Neutrophil (primary cell): ENCODE data around the gene ANKMY1.

Experiments
- H3K27ac ChIP-seq: fragments of 200-600 bp; sonication (generic); 2 replicates; pipeline ENCODE4 v1.5.1; 2016; ENCODE audit warnings: mild to moderate bottlenecking, moderate library complexity
- H3K27me3 ChIP-seq: fragments of 200-600 bp; sonication (generic); 2 replicates; pipeline ENCODE4 v1.6.0; 2016; ENCODE audit warnings: mild to moderate bottlenecking
- H3K36me3 ChIP-seq: fragments of 200-600 bp; sonication (generic); 2 replicates; pipeline ENCODE4 v1.5.1; 2017
- H3K4me1 ChIP-seq, 2 experiments: fragments of 200-600 bp in 1 of 2; sonication (generic) in 1 of 2; 1 replicate in 1 of 2; 2 replicates in 1 of 2; pipeline versions ENCODE4 v1.5.1 to v1.6.1; 2013 to 2016; ENCODE audit warnings: low read depth in 1 of 2, low read length in 1 of 2, mild to moderate bottlenecking in 1 of 2, moderate library complexity in 1 of 2; ENCODE audit not compliant: control insufficient read depth in 1 of 2, insufficient read depth in 1 of 2
- H3K4me3 ChIP-seq, 2 experiments: fragments of 200-600 bp in 1 of 2; sonication (generic) in 1 of 2; 1 replicate in 1 of 2; 2 replicates in 1 of 2; pipeline ENCODE4 v1.5.1; 2013 to 2016; ENCODE audit warnings: low read depth in 1 of 2, low read length in 1 of 2, mild to moderate bottlenecking in 1 of 2, moderate library complexity in 1 of 2
- H3K9me3 ChIP-seq: fragments of 200-600 bp; sonication (generic); 2 replicates; pipeline ENCODE4 v1.5.1; 2016
- CTCF ChIP-seq: fragments of 200-600 bp; sonication (generic); IDR thresholded peaks from 2 replicates; pipeline ENCODE4 v1.5.1; 2016; ENCODE audit warnings: antibody characterized with exemption

ANKMY1 gene

GRCh38 chr2:240506406-240507059 lies 51.3 kb downstream of the ANKMY1 start:
- Histone ChIP-seq H3K4me1 (no peaks in the 10 kb centered on the region), H3K9me3 (no peaks in the 10 kb centered on the region), H3K27ac (no peak overlapping the region), H3K4me3 (no peak overlapping the region), H3K27me3 (no peaks in the 10 kb centered on the region), H3K36me3 (peaks cover 16% of the 10 kb centered on the region)
- TF ChIP-seq CTCF: no peak

- H3K4me3 ChIP-seq: no peak overlapping the region
- H3K27ac ChIP-seq: no peak overlapping the region
- peaks cover 12% of the 10 kb centered on the region for H3K36me3 ChIP-seq
- no peaks in the 10 kb centered on the region for H3K4me1 ChIP-seq
- no peaks in the 10 kb centered on the region for H3K27me3 ChIP-seq
- no peak for TF ChIP-seq CTCF
- no peaks in the 10 kb centered on the region for H3K9me3 ChIP-seq
These were observed 51.9 kb downstream of the ANKMY1 start for GRCh38 chr2:240505910-240506309.

GRCh38 chr2:240503848-240504247 lies 53.9 kb downstream of the ANKMY1 start:
- H3K27me3 ChIP-seq: no peaks in the 10 kb centered on the region

GRCh38 chr2:240503375-240503774 lies 54.4 kb downstream of the ANKMY1 start:
- no peak overlapping the region for H3K27ac ChIP-seq
- no peaks in the 10 kb centered on the region for H3K27me3 ChIP-seq
- TF ChIP-seq CTCF: no peak
- H3K4me3 ChIP-seq: no peak overlapping the region
- H3K36me3 ChIP-seq: peaks cover 24% of the 10 kb centered on the region
- H3K4me1 ChIP-seq: no peaks in the 10 kb centered on the region
- H3K9me3 ChIP-seq: no peaks in the 10 kb centered on the region

More at GRCh38 chr2:240503848-240504247, 53.9 kb downstream of the ANKMY1 start:
- Histone ChIP-seq H3K27ac (no peak overlapping the region), H3K36me3 (peaks cover 23% of the 10 kb centered on the region), H3K4me3 (no peak overlapping the region), H3K4me1 (no peaks in the 10 kb centered on the region), H3K9me3 (no peaks in the 10 kb centered on the region)
- no peak for TF ChIP-seq CTCF

GRCh38 chr2:240502430-240503121 lies 55.2 kb downstream of the ANKMY1 start:
- Histone ChIP-seq H3K9me3 (no peaks in the 10 kb centered on the region), H3K27ac (no peak overlapping the region), H3K4me1 (no peaks in the 10 kb centered on the region), H3K27me3 (no peaks in the 10 kb centered on the region), H3K4me3 (no peak overlapping the region), H3K36me3 (peaks cover 32% of the 10 kb centered on the region)
- TF ChIP-seq CTCF: no peak
